Epidermal melanocyte (primary cell): ENCODE data around the gene POLR3K.
"Not testable (repeated sequence)": the region's sequence is repeated elsewhere in the genome, so short reads cannot be mapped to it uniquely, and the experiment has no call there.

Experiments
- DNase-seq: peaks from one replicate; pipeline ENCODE4 v3.0.0; 2011; ENCODE audit warnings: low spot score; ENCODE audit not compliant: insufficient read length

POLR3K gene

GRCh38 chr16:46510-46909 lies 6.9 kb downstream of the POLR3K start:
- DNase-seq, result not testable (repeated sequence)

DNA sequence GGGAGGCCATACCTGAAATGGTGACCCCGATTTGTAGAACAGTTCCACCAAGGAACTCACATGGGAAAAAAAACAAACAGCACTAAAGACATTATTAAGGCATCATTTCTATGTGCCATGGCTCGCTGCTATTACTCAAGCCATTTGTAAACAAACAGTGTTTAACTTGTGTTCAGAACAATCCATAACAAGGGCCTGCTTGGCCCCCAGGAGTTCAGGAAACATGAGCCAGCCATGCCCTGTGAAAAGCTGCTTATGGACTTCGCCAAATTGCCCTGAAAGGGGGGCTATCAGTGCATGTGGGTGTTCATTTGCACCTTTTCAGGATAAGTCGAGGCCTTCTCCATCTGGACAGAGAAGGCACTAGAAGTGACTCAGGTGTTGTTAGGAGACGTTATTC lies 8.0 kb downstream of the POLR3K start:
- DNase-seq, result no peak

GRCh38 chr16:44655-45054 lies 8.8 kb downstream of the POLR3K start:
- DNase-seq, result no peak

GRCh38 chr16:43294-43693 lies 10.1 kb downstream of the POLR3K start:
- no peak for DNase-seq

- DNase-seq, result no peak
Observed at GRCh38 chr16:42691-43090, 10.7 kb downstream of the POLR3K start.

- no peak for DNase-seq
Observed at GRCh38 chr16:42069-42457, 11.3 kb downstream of the POLR3K start.

- DNase-seq, result no peak
Observed at GRCh38 chr16:41439-42068, 11.9 kb downstream of the POLR3K start.

GRCh38 chr16:38941-39892 lies 14.2 kb downstream of the POLR3K start:
- no peak for DNase-seq

DNA sequence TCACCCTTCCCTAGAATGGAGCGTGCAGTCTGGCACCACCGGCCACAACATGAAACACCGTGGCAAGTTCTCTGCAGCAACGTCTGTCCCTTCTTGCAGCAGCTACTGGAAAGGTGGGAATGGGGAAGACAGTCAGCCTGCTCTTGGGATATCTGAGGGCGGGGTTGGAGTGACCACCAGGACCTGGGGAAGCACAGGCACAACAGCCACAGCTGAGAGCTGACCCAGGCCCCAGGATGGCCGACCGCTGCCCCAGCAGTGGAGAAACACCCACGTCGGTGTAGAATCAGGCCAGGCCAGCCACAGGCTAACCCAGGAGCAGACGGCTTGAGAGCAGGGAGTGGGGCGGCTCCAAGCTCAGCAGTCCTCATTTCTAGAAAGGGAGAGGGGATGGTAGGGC lies 15.2 kb downstream of the POLR3K start:
- DNase-seq, result not testable (repeated sequence)

DNA sequence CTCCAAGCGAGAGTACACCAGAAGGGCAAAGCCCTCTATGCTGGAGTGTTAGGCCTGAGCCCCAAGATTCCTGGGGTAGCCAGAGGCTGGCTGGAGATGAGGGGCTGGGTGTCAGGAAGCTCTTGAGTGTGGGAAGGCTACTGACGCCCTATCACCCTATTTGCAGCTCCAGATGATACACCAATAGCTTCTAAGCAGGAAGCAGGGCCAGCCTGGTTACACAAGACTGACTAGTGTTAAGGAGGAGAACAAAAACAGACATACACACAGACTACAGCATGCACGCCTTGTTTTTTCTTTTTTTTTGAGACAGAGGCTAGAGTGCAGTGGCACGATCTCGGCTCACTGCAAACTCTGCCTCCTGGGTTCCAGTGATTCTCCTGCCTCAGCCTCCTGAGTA lies 15.9 kb downstream of the POLR3K start:
- no peak for DNase-seq

- DNase-seq, result no peak
Observed at GRCh38 chr16:36336-36984, 16.9 kb downstream of the POLR3K start.

DNA sequence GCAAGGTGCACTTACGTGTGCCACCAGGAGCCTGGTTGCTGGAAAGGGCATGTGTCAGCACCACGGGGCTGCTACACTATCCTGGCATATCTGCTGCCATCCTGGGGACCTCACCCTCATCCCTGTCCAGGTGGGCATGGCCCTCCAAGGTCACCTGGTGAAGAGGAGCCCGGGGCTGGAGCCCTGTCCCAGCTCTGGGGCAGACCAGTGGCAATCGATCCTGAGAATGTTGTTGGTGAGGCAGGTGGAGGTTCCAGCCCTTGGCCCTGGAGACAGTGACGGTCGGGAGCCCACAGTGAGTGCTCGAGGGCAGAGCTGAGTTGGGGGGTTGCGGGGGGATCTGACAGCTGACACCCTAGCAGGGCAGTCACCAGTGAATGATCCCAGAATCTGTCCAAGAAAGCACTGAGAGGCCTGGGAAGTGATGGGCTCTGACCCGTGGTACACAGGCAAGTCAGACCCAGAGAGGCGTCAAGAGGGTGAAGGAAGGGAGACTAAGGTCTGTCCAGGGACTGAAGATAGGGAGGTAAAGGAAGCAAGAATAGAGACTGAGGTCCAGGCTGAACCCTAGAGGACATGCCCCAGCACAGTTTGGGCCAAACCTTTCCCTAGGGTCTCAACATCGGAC lies 17.6 kb downstream of the POLR3K start:
- peak; percentile 4 for DNase-seq

DNA sequence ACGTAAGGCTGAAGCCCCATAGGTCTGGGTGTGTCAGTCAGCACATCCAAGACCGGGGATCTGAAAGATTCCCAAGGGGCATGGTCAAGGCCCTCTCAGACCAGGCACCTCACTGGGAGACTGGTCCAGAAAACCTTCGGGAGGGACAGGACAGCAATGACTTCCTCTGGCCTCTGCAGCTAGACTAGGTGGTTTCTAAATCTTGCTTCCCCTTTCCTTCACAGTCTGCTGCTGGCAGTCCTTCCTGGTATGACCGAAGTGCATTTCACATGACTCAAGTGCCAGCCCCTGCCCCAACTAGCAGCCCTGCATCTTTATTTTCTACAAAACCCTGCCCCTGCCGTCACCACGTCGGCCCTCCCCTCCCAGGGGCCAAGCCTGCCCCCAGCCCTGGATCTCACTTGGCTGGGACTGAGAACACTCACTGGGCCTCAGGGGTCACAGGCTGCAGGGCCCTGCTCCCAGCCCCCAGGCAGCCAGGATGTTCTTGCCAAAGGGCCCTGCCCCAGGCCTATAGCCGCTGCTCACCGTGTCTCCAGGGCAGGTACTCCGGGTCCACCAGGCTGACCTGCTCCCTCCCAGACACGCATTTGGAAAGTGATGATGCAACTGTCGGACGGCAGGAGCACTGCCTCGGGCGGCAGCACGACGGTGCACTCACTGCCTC lies 18.3 kb downstream of the POLR3K start:
- DNase-seq, result peak; percentile 9

DNA sequence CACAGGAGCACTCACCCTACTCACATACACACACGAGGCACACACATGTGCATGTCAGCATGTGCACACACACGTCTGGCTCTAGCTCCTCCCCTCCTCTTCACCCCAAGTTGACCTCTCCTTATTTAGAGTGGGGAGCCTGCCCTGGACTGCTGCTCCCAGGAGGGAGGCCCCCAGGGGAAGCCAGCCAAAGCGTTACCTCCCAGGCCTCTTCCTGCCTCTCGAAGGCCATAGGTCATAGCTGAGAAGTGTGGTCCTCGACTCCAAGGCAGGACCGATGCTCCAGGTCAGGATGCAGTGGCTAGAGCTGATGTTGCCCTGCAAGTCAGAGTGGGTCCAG lies 18.8 kb downstream of the POLR3K start:
- DNase-seq, result peak; percentile 15

DNA sequence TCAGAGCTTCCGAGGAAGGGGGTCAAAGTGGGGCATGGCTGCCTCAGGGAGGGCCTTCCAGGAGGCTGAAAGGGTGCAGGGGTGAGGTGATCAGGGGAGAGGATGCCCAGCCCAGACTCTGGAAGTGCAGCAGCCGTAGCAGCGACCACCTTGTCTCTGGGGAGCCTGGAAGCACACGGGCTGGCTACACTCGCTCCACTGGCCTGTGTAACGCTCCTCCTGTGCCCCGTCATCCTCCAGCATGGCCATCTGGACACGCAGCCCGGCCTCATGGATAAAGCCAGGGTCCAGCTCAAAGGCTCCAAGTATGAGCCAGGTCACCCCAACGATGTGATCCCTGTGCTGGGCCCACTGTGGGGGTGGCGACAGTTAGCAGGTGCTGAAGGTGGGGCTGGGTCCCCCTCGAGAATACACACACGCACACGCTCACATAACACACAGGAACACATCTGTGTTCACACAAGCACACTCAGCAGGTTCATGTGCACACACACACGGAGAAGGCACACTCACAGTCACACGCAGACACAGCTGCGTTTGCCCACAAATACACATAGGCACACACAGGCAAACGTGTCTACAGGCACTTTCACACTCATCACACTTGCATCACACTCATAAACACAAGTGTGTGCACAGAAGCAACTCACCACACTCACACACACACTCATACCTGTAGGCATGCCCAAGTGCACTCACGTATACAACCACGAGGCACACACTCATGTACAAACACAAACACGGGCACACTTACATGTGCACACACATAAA lies 19.3 kb downstream of the POLR3K start:
- no peak for DNase-seq

DNA sequence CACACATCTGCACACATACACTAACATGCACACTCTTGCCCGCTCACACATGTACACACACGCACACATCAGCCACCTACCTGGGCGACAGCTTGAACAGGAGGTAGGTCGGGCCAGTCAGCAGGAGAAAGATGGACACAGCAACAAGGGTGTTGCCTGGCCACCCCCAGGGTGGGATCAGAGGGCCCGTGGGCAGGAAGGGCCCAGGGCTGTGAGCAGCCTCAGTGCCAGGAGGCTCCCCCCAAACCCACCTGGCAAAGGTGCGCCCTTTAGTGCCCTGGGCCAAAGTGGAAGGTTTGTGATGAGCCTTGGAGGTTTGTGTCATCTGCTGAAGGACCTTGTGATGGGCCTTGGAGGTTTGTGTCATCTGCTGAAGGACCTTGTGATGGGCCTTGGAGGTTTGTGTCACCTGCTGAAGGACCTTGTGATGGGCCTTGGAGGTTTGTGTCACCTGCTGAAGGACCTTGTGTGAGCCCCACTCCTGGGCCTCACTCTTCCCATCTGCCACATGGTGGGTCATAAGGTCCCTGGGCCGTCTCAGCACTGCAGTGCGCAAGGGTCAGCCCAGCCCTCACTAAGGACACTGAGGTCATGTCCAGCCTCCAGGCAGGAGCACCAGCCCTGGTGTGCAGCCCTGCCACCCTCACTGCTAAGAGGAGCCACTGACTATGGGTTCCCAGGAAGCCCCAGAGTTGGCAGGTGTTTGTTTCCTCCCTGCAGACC lies 20.1 kb downstream of the POLR3K start:
- not testable (repeated sequence) for DNase-seq

DNA sequence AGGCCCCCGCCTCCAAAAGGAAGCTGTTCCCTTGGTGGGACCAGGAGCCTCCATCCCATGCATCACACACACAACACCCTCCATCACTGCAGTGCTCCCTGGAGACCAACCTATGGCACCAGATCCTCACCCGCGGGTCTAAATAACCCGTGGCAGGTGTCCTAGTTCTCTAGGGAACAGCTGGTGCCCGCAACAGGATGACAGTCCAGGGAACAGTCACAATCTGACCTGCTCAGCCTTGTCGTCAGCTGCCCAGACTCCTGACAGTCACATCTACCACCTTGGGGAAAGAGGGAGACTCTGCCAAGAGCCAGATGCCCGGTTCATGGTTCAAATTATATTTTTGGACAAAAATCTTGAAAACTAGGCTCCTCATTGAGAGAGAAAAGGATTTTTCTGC lies 22.8 kb downstream of the POLR3K start:
- DNase-seq, result not testable (repeated sequence)

DNA sequence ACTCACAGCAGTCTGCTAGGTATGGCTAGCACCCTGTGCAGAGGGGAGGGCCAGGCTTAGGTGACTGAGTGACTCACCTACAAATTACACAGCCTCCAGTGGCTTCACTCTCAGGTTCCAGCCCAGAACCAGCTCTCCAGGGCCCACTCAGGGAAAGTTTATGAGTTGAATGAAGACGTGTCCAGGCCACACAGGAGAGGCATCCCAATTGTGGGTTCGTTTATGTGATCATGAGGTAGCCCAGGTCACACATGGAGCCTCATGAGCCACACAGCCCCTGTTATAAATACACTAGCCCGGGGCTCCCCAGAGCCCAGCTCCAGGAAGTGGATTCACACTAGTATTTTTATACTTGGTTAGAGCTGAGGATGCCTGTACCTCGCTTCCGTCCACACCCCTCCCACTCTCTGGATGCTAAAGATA lies 27.5 kb downstream of the POLR3K start:
- not testable (repeated sequence) for DNase-seq

GRCh38 chr16:24151-24550 lies 29.3 kb downstream of the POLR3K start:
- DNase-seq, result not testable (repeated sequence)

DNA sequence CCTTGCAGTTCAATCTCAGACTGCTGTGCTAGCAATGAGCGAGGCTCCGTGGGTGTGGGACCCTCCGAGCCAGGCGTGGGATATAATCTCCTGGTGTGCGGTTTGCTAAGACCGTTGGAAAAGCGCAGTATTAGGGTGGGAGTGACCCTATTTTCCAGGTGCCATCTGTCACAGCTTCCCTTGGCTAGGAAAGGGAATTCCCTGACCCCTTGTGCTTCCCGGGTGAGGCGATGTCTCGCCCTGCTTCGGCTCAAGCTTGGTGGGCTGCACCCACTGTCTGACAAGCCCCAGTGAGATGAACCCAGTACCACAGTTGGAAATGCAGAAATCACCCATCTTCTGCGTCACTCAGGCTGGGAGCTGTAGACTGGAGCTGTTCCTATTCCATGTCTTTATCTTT lies 32.5 kb downstream of the POLR3K start:
- DNase-seq, result not testable (repeated sequence)
